Mesenchymal stem cell (in vitro differentiated cells and primary cell): Measurements from ENCODE around the gene PDCD6IP.

Experiments
- DNase-seq: peaks from one replicate; pipeline ENCODE4 v3.0.0-alpha.2; 2013
- H2AFZ ChIP-seq: one replicate; pipeline ENCODE4 v1.6.1; 2013; ENCODE audit warnings: low read depth, mild to moderate bottlenecking, control low read depth, inconsistent platforms, low read length, moderate library complexity
- H2AK5ac ChIP-seq: 2 replicates; pipeline ENCODE4 v1.6.1; 2013; ENCODE audit warnings: low read length, moderate library complexity, mild to moderate bottlenecking, inconsistent platforms; ENCODE audit not compliant: severe bottlenecking
- H2BK120ac ChIP-seq: one replicate; pipeline ENCODE4 v1.6.1; 2013; ENCODE audit warnings: low read depth, mild to moderate bottlenecking, inconsistent platforms, low read length, moderate library complexity
- H2BK12ac ChIP-seq, 2 experiments: one replicate each; pipeline ENCODE4 v1.6.1; 2013; ENCODE audit warnings: inconsistent platforms in 2 of 2, low read length in 2 of 2, mild to moderate bottlenecking in 2 of 2, moderate library complexity in 2 of 2, control low read depth in 1 of 2
- H2BK15ac ChIP-seq: one replicate; pipeline ENCODE4 v1.6.1; 2013; ENCODE audit warnings: mild to moderate bottlenecking, low read depth, inconsistent platforms; ENCODE audit not compliant: poor library complexity, severe bottlenecking
- H2BK5ac ChIP-seq: 2 replicates; pipeline ENCODE4 v1.6.1; 2013; ENCODE audit warnings: low read depth, mild to moderate bottlenecking, low read length, control low read depth, inconsistent platforms; ENCODE audit not compliant: poor library complexity, severe bottlenecking
- H3K14ac ChIP-seq, 2 experiments: one replicate each; pipeline ENCODE4 v1.6.1; 2013; ENCODE audit warnings: inconsistent platforms in 2 of 2, low read length in 2 of 2, control low read depth in 1 of 2, mild to moderate bottlenecking in 1 of 2, moderate library complexity in 1 of 2
- H3K18ac ChIP-seq, 2 experiments: one replicate each; pipeline ENCODE4 v1.6.1; 2013; ENCODE audit warnings: inconsistent platforms in 2 of 2, low read length in 2 of 2, control low read depth in 1 of 2, low read depth in 1 of 2, mild to moderate bottlenecking in 1 of 2
- H3K23ac ChIP-seq, 2 experiments: one replicate each; pipeline ENCODE4 v1.6.1; 2013; ENCODE audit warnings: inconsistent platforms in 2 of 2, low read length in 2 of 2, mild to moderate bottlenecking in 2 of 2, moderate library complexity in 2 of 2, control low read depth in 1 of 2
- H3K27ac ChIP-seq: 2 replicates; pipeline ENCODE4 v1.5.1; 2013; ENCODE audit warnings: mild to moderate bottlenecking, moderate library complexity, low read length, control low read depth, inconsistent platforms; ENCODE audit not compliant: poor library complexity, severe bottlenecking
- H3K27me3 ChIP-seq, 2 experiments: 2 replicates each; pipeline versions ENCODE4 v1.6.1 to v1.7.0; 2013; ENCODE audit warnings: low read length in 2 of 2, mild to moderate bottlenecking in 2 of 2, moderate library complexity in 2 of 2, control low read depth in 1 of 2, inconsistent platforms in 1 of 2; ENCODE audit not compliant: control insufficient read depth in 1 of 2, insufficient read depth in 1 of 2
- H3K36me3 ChIP-seq, 2 experiments: 2 replicates each; pipeline versions ENCODE4 v1.6.1 to v1.7.0; 2013; ENCODE audit warnings: low read length in 2 of 2, control low read depth in 1 of 2, inconsistent platforms in 1 of 2, low read depth in 1 of 2, mild to moderate bottlenecking in 1 of 2; ENCODE audit not compliant: insufficient read depth in 2 of 2, control insufficient read depth in 1 of 2
- H3K4ac ChIP-seq, 2 experiments: one replicate each; pipeline ENCODE4 v1.6.1; 2013; ENCODE audit warnings: inconsistent platforms in 2 of 2, low read length in 2 of 2, mild to moderate bottlenecking in 2 of 2, moderate library complexity in 2 of 2, control low read depth in 1 of 2, low read depth in 1 of 2
- H3K4me1 ChIP-seq: 2 replicates; pipeline ENCODE4 v1.6.1; 2013; ENCODE audit warnings: low read depth, low read length, control low read depth; ENCODE audit not compliant: control insufficient read depth, insufficient read depth
- H3K4me2 ChIP-seq: 2 replicates; pipeline ENCODE4 v1.6.1; 2013; ENCODE audit warnings: low read length, mild to moderate bottlenecking, inconsistent platforms; ENCODE audit not compliant: poor library complexity, severe bottlenecking
- H3K4me3 ChIP-seq, 2 experiments: 2 replicates each; pipeline versions ENCODE4 v1.5.1 to v1.7.0; 2013; ENCODE audit warnings: low read length in 2 of 2, mild to moderate bottlenecking in 2 of 2, control low read depth in 1 of 2, low read depth in 1 of 2; ENCODE audit not compliant: insufficient read depth in 1 of 2
- H3K79me1 ChIP-seq: replicated peaks from 2 replicates; pipeline ENCODE4 v1.6.1; 2013; ENCODE audit warnings: mild to moderate bottlenecking, control low read depth, low read length, inconsistent platforms; ENCODE audit not compliant: poor library complexity, severe bottlenecking
- H3K9ac ChIP-seq: 2 replicates; pipeline ENCODE4 v1.7.0; 2013; ENCODE audit warnings: mild to moderate bottlenecking, low read length, moderate library complexity
- H3K9me3 ChIP-seq: 2 replicates; pipeline ENCODE4 v1.7.0; 2013; ENCODE audit warnings: mild to moderate bottlenecking, low read length; ENCODE audit not compliant: control insufficient read depth
- H4K8ac ChIP-seq: one replicate; pipeline ENCODE4 v1.6.1; 2013; ENCODE audit warnings: inconsistent platforms, mild to moderate bottlenecking, low read length, moderate library complexity
- H4K91ac ChIP-seq: one replicate; pipeline ENCODE4 v1.6.1; 2013; ENCODE audit warnings: mild to moderate bottlenecking, low read length, inconsistent platforms
- WGBS: methylation state at CpG from one replicate; pipeline ENCODE4 v1.1.7; 2013; ENCODE audit warnings: mixed read lengths; 5-methylcytosine and 5-hydroxymethylcytosine counted together

PDCD6IP gene

GRCh38 chr3:33892655-33893054, 94.2 kb downstream of the PDCD6IP start:
- no peaks in the 10 kb centered on the region for H3K9me3 ChIP-seq
- whole genome bisulfite sequencing = 82% methylated on average over 1 of the region's 1 CpG
- no peak overlapping the region for H2BK15ac ChIP-seq
- no peak overlapping the region for H2BK120ac ChIP-seq
- no peak overlapping the region for H3K4me2 ChIP-seq
- H3K36me3 ChIP-seq = no peaks in the 10 kb centered on the region
- H3K27ac ChIP-seq = no peak overlapping the region
- no peaks in the 10 kb centered on the region for H3K79me1 ChIP-seq
- no peak overlapping the region for H3K14ac ChIP-seq
- H4K8ac ChIP-seq = no peak overlapping the region
- H2AFZ ChIP-seq = no peak overlapping the region
- H3K23ac ChIP-seq = no peak overlapping the region
- H2BK12ac ChIP-seq = no peak overlapping the region
- H4K91ac ChIP-seq = no peak overlapping the region
- peaks cover 4% of the 10 kb centered on the region for H3K4me1 ChIP-seq
- H3K18ac ChIP-seq = no peak overlapping the region
- no peaks in the 10 kb centered on the region for H3K27me3 ChIP-seq
- no peak overlapping the region for H2AK5ac ChIP-seq
- no peak overlapping the region for H2BK5ac ChIP-seq
- H3K4me3 ChIP-seq = no peak overlapping the region
- DNase-seq = no peak
- H3K9ac ChIP-seq = no peak overlapping the region
- H3K4ac ChIP-seq = no peak overlapping the region

GRCh38 chr3:33895658-33896057, 97.2 kb downstream of the PDCD6IP start:
- Histone ChIP-seq H2AFZ (no peak overlapping the region), H2AK5ac (no peak overlapping the region), H3K27ac (no peak overlapping the region), H3K9ac (no peak overlapping the region), H3K18ac (no peak overlapping the region), H3K27me3 (no peaks in the 10 kb centered on the region), H4K8ac (no peak overlapping the region), H3K36me3 (no peaks in the 10 kb centered on the region), H2BK5ac (no peak overlapping the region), H3K4me1 (peaks cover 4% of the 10 kb centered on the region), H3K4me3 (no peak overlapping the region), H3K9me3 (peaks cover 10% of the 10 kb centered on the region), H3K4ac (no peak overlapping the region), H2BK15ac (no peak overlapping the region), H2BK120ac (no peak overlapping the region), H2BK12ac (no peak overlapping the region), H3K79me1 (no peaks in the 10 kb centered on the region), H3K4me2 (no peak overlapping the region), H3K14ac (no peak overlapping the region), H4K91ac (no peak overlapping the region), H3K23ac (no peak overlapping the region)
- DNase-seq = no peak

- 56% methylated on average over 1 of the region's 1 CpG for WGBS
Observed at GRCh38 chr3:33897306-33897705, 98.9 kb downstream of the PDCD6IP start.

GRCh38 chr3:33898901-33899300, 100.5 kb downstream of the PDCD6IP start:
- Histone ChIP-seq H3K23ac (no peak overlapping the region), H3K18ac (no peak overlapping the region)

More at GRCh38 chr3:33897306-33897705, 98.9 kb downstream of the PDCD6IP start:
- H3K23ac ChIP-seq = no peak overlapping the region
- H3K9ac ChIP-seq = no peak overlapping the region
- no peaks in the 10 kb centered on the region for H3K27me3 ChIP-seq
- H3K79me1 ChIP-seq = no peaks in the 10 kb centered on the region
- no peak overlapping the region for H3K18ac ChIP-seq
- H2BK12ac ChIP-seq = no peak overlapping the region
- H2AFZ ChIP-seq = no peak overlapping the region
- H3K14ac ChIP-seq = no peak overlapping the region
- H4K8ac ChIP-seq = no peak overlapping the region
- peaks cover 4% of the 10 kb centered on the region for H3K4me1 ChIP-seq
- H4K91ac ChIP-seq = no peak overlapping the region
- H2BK5ac ChIP-seq = no peak overlapping the region
- no peak overlapping the region for H2AK5ac ChIP-seq
- no peak for DNase-seq
- no peak overlapping the region for H3K4ac ChIP-seq
- no peak overlapping the region for H3K4me2 ChIP-seq
- H3K27ac ChIP-seq = no peak overlapping the region
- no peak overlapping the region for H3K4me3 ChIP-seq
- no peaks in the 10 kb centered on the region for H3K36me3 ChIP-seq
- peaks cover 10% of the 10 kb centered on the region for H3K9me3 ChIP-seq
- no peak overlapping the region for H2BK120ac ChIP-seq
- H2BK15ac ChIP-seq = no peak overlapping the region

More at GRCh38 chr3:33898901-33899300, 100.5 kb downstream of the PDCD6IP start:
- no peak overlapping the region for H3K4me2 ChIP-seq
- no peak overlapping the region for H3K4ac ChIP-seq
- DNase-seq = no peak
- no peaks in the 10 kb centered on the region for H3K36me3 ChIP-seq
- H3K4me3 ChIP-seq = no peak overlapping the region
- no peak overlapping the region for H4K91ac ChIP-seq
- H2AK5ac ChIP-seq = no peak overlapping the region
- 66% methylated on average over 2 of the region's 2 CpGs for WGBS
- H3K9me3 ChIP-seq = peaks cover 10% of the 10 kb centered on the region
- H3K9ac ChIP-seq = no peak overlapping the region
- no peak overlapping the region for H2BK12ac ChIP-seq
- no peak overlapping the region for H3K27ac ChIP-seq
- no peaks in the 10 kb centered on the region for H3K27me3 ChIP-seq
- no peak overlapping the region for H2BK15ac ChIP-seq
- H3K4me1 ChIP-seq = peaks cover 4% of the 10 kb centered on the region
- H4K8ac ChIP-seq = no peak overlapping the region
- no peak overlapping the region for H2BK120ac ChIP-seq
- no peaks in the 10 kb centered on the region for H3K79me1 ChIP-seq
- H2BK5ac ChIP-seq = no peak overlapping the region
- H2AFZ ChIP-seq = no peak overlapping the region
- no peak overlapping the region for H3K14ac ChIP-seq
